Measurements from ENCODE around the gene CCDC61. TPM values are rescaled to one million over a fixed set of nuclear protein-coding genes. Genes with fewer than 3 reads are reported as not detected.

Gene CCDC61
- total and polyA plus RNA-seq, 2 donors (not counting 1 experiment from before 2014, with no cell fraction given) = 20.6 to 30.1 TPM

- WGBS (ENCODE audit: insufficient coverage) = 75% methylated on average over 3 of the region's 4 CpGs
- POLR2A ChIA-PET = no interaction called here
- Histone ChIP-seq H3K36me3 (replicated peaks in 1 of 2; ENCODE audit: control extremely low read depth in 1 of 2, control insufficient read depth in 1 of 2, extremely low read depth in 1 of 2, insufficient read depth in 2 of 2, low read length in 1 of 2) (no peaks in the 10 kb centered on the region), H3K4me2 (replicated peaks; ENCODE audit: low read depth, low read length, poor library complexity, severe bottlenecking) (no peak overlapping the region), H2AFZ (ENCODE audit: insufficient read depth, low read depth, low read length, poor library complexity, severe bottlenecking) (no peak overlapping the region), H3K27ac (ENCODE audit: low read length in 2 of 2) (no peak overlapping the region), H3K4me3 (ENCODE audit: control extremely low read depth in 1 of 5, extremely low read depth in 1 of 5, insufficient read depth in 1 of 5, low read depth in 2 of 5, low read length in 4 of 5) (no peak overlapping the region), H3K79me2 (ENCODE audit: control insufficient read depth, insufficient read depth, low read length) (no peaks in the 10 kb centered on the region), H3K4me1 (ENCODE audit: control insufficient read depth in 2 of 2, insufficient read depth in 2 of 2, low read length in 2 of 2) (no peaks in the 10 kb centered on the region), H4K20me1 (ENCODE audit: control insufficient read depth, insufficient read depth, low read length, poor library complexity, severe bottlenecking) (no peaks in the 10 kb centered on the region), H3K9ac (ENCODE audit: low read length) (no peak overlapping the region), H3K9me3 (ENCODE audit: control extremely low read depth in 1 of 3, control insufficient read depth in 2 of 3, insufficient read depth in 1 of 3, low read length in 2 of 3) (peaks cover 4 to 15% (median 7%) of the 10 kb centered on the region in 3 donors), H3K27me3 (replicated peaks in 1 of 4; ENCODE audit: control extremely low read depth in 1 of 4, control insufficient read depth in 3 of 4, insufficient read depth in 4 of 4, low read length in 3 of 4) (peaks cover 0 to 19% (median 13%) of the 10 kb centered on the region in 4 experiments)
- TF ChIP-seq EZH2 (IDR thresholded peaks at IDR 0.05; ENCODE audit: borderline replicate concordance, insufficient read depth, low read depth, low read length, poor library complexity, severe bottlenecking) = no peak
- TF ChIP-seq, protein P1, sequence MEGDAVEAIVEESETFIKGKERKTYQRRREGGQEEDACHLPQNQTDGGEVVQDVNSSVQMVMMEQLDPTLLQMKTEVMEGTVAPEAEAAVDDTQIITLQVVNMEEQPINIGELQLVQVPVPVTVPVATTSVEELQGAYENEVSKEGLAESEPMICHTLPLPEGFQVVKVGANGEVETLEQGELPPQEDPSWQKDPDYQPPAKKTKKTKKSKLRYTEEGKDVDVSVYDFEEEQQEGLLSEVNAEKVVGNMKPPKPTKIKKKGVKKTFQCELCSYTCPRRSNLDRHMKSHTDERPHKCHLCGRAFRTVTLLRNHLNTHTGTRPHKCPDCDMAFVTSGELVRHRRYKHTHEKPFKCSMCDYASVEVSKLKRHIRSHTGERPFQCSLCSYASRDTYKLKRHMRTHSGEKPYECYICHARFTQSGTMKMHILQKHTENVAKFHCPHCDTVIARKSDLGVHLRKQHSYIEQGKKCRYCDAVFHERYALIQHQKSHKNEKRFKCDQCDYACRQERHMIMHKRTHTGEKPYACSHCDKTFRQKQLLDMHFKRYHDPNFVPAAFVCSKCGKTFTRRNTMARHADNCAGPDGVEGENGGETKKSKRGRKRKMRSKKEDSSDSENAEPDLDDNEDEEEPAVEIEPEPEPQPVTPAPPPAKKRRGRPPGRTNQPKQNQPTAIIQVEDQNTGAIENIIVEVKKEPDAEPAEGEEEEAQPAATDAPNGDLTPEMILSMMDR (IDR thresholded peaks at IDR 0.05) = no peak
- H3K4me1 Mint-ChIP-seq = no peaks in the 10 kb centered on the region
- no peaks in the 10 kb centered on the region for H3K9me3 Mint-ChIP-seq (ENCODE audit: insufficient read depth)
- H3K27me3 Mint-ChIP-seq = peaks cover 45% of the 10 kb centered on the region
- H3K4me3 Mint-ChIP-seq = no peak overlapping the region
- H3K27ac Mint-ChIP-seq = no peak overlapping the region
- CTCF ChIA-PET = no interaction called here
- intact Hi-C loops (cut with micrococcal nuclease) = no loop called here
- DNase-seq (no peak), ATAC-seq (ENCODE audit: low read depth) (no peak)
Observed at GRCh38 chr19:46056536-46056935, 61.3 kb downstream of the CCDC61 start.

- Histone ChIP-seq H3K9me3 (ENCODE audit: control extremely low read depth in 1 of 3, control insufficient read depth in 2 of 3, insufficient read depth in 1 of 3, low read length in 2 of 3) (peaks cover 5 to 19% (median 7%) of the 10 kb centered on the region in 3 donors), H3K36me3 (replicated peaks in 1 of 2; ENCODE audit: control extremely low read depth in 1 of 2, control insufficient read depth in 1 of 2, extremely low read depth in 1 of 2, insufficient read depth in 2 of 2, low read length in 1 of 2) (no peaks in the 10 kb centered on the region), H3K79me2 (ENCODE audit: control insufficient read depth, insufficient read depth, low read length) (no peaks in the 10 kb centered on the region), H3K9ac (ENCODE audit: low read length) (no peak overlapping the region), H3K27me3 (replicated peaks in 1 of 4; ENCODE audit: control extremely low read depth in 1 of 4, control insufficient read depth in 3 of 4, insufficient read depth in 4 of 4, low read length in 3 of 4) (peaks cover 0 to 23% (median 15%) of the 10 kb centered on the region in 4 experiments), H3K4me1 (ENCODE audit: control insufficient read depth in 2 of 2, insufficient read depth in 2 of 2, low read length in 2 of 2) (no peaks in the 10 kb centered on the region), H4K20me1 (ENCODE audit: control insufficient read depth, insufficient read depth, low read length, poor library complexity, severe bottlenecking) (no peaks in the 10 kb centered on the region), H2AFZ (ENCODE audit: insufficient read depth, low read depth, low read length, poor library complexity, severe bottlenecking) (no peak overlapping the region), H3K4me2 (replicated peaks; ENCODE audit: low read depth, low read length, poor library complexity, severe bottlenecking) (no peak overlapping the region), H3K27ac (ENCODE audit: low read length in 2 of 2) (no peak overlapping the region), H3K4me3 (ENCODE audit: control extremely low read depth in 1 of 5, extremely low read depth in 1 of 5, insufficient read depth in 1 of 5, low read depth in 2 of 5, low read length in 4 of 5) (no peak overlapping the region)
- Mint-ChIP-seq H3K27me3 (peaks cover 50% of the 10 kb centered on the region), H3K9me3 (ENCODE audit: insufficient read depth) (peaks cover 2% of the 10 kb centered on the region), H3K4me3 (no peak overlapping the region), H3K27ac (no peak overlapping the region), H3K4me1 (no peaks in the 10 kb centered on the region)
- ChIA-PET CTCF (no interaction called here), POLR2A (no interaction called here)
- intact Hi-C loops (cut with micrococcal nuclease) = no loop called here
- TF ChIP-seq, protein P1 (IDR thresholded peaks at IDR 0.05) = no peak
- TF ChIP-seq EZH2 (IDR thresholded peaks at IDR 0.05; ENCODE audit: borderline replicate concordance, insufficient read depth, low read depth, low read length, poor library complexity, severe bottlenecking) = no peak
- WGBS (ENCODE audit: insufficient coverage) = 100% methylated on average over 3 of the region's 3 CpGs
- ATAC-seq (ENCODE audit: low read depth) (no peak), DNase-seq (no peak)
Observed at GRCh38 chr19:46058778-46059177, 63.5 kb downstream of the CCDC61 start.

All from B cell (primary cell).